Kidney glomerular epithelial cell (primary cell): Measurements from ENCODE around the gene DHX15.

ENCODE experiments used
- DNase-seq: peaks from one replicate; lab custom pipeline; 2025; lab: John Stamatoyannopoulos, UW

The DHX15 gene

GRCh38 chr4:24584211-24584850 lies at the start of gene DHX15:
DHX15 (minus strand) TSS chr4:24584554; CDS start chr4:24584393, 161 bp downstream.
- DNase-seq: peak; percentile 89

- DNase-seq: no peak
These were observed 47.7 kb upstream of the DHX15 start for GRCh38 chr4:24632011-24632410.

GRCh38 chr4:24630937-24631336 lies 46.6 kb upstream of the DHX15 start:
- DNase-seq: no peak

- no peak for DNase-seq
These were observed 40.7 kb upstream of the DHX15 start for GRCh38 chr4:24625091-24625490.

GRCh38 chr4:24624381-24624780 lies 40.0 kb upstream of the DHX15 start:
- DNase-seq: no peak

- DNase-seq: no peak
These were observed 37.9 kb upstream of the DHX15 start for GRCh38 chr4:24622146-24622834.

GRCh38 chr4:24615977-24616376 lies 31.6 kb upstream of the DHX15 start:
- DNase-seq: no peak

GRCh38 chr4:24614881-24615280 lies 30.5 kb upstream of the DHX15 start:
- no peak for DNase-seq

GRCh38 chr4:24613502-24613901 lies 29.1 kb upstream of the DHX15 start:
- no peak for DNase-seq

- no peak for DNase-seq
These were observed 27.2 kb upstream of the DHX15 start for GRCh38 chr4:24611575-24611974.

GRCh38 chr4:24607334-24607733 lies 23.0 kb upstream of the DHX15 start:
- no peak for DNase-seq

GRCh38 chr4:24605216-24605615 lies 20.9 kb upstream of the DHX15 start:
- DNase-seq: no peak

- DNase-seq: no peak
These were observed 20.3 kb upstream of the DHX15 start for GRCh38 chr4:24604558-24605214.

GRCh38 chr4:24603343-24603742 lies 19.0 kb upstream of the DHX15 start:
- no peak for DNase-seq

GRCh38 chr4:24601121-24601520 lies 16.8 kb upstream of the DHX15 start:
- peak; percentile 43 for DNase-seq

- DNase-seq: no peak
These were observed 14.9 kb upstream of the DHX15 start for GRCh38 chr4:24599275-24599674.

- peak; percentile 95 for DNase-seq
These were observed 13.7 kb upstream of the DHX15 start for GRCh38 chr4:24598025-24598424.

- no peak for DNase-seq
These were observed 11.3 kb upstream of the DHX15 start for GRCh38 chr4:24595659-24596058.

GRCh38 chr4:24594887-24595286 lies 10.5 kb upstream of the DHX15 start:
- peak; percentile 64 for DNase-seq

GRCh38 chr4:24589448-24589847 lies 5.1 kb upstream of the DHX15 start:
- no peak for DNase-seq

- DNase-seq: no peak
These were observed 4.0 kb upstream of the DHX15 start for GRCh38 chr4:24588216-24588954.

- peak; percentile 37 for DNase-seq
These were observed 723 bp downstream of the DHX15 start for GRCh38 chr4:24583451-24584210.
